NOMO-1 treated with dmso at 0.1 percent for 144 hours (cell line): ENCODE measurements around the gene ITSN1.
"Not testable (repeated sequence)": the region's sequence is repeated elsewhere in the genome, so short reads cannot be mapped to it uniquely, and the experiment has no call there.

Experiments
- DNase-seq: peaks from one replicate; lab custom pipeline; 2025; ENCODE audit not compliant: unreplicated experiment; lab: John Stamatoyannopoulos, UW

ITSN1 gene

DNA sequence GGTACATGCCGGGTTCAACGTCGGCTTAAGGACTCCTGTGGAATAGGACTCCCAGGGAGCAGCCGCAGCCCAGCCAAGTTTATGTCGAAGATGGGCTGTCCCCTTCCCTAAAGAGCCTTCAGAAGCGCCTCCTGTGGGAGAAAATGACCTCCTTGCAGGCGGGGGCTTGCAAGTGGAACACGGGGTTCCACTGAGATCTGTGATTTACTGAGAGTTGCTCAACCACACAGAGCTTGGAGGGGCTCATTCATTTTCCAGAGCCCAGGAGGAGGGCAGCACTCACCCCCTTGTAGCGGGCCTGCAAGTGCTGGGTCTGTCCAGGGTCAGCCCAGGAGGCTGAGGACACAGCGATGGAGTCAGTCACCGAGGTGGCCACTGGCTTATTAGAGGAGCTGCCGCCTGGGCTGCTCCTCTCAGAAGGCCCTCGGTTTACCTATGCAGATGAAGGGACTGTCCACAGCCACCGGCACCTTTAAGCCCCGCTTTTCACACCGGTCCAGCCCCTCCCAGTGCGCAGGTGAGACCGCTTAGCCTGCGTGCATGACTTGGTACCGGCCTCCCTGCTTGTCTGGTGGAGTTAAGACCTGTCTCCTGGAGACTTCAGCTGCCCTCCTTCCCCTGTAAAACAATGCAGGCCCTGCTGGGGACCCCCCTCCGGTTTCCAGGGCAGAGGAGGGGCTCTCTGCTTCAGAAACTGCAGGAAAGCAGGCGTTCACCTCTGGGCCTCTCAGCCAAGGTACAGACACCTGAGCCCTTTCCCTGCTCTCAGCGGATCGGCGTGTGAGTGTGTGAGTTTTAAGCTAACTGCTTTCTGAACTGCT, 215.8 kb downstream of the ITSN1 start:
- no peak for DNase-seq

DNA sequence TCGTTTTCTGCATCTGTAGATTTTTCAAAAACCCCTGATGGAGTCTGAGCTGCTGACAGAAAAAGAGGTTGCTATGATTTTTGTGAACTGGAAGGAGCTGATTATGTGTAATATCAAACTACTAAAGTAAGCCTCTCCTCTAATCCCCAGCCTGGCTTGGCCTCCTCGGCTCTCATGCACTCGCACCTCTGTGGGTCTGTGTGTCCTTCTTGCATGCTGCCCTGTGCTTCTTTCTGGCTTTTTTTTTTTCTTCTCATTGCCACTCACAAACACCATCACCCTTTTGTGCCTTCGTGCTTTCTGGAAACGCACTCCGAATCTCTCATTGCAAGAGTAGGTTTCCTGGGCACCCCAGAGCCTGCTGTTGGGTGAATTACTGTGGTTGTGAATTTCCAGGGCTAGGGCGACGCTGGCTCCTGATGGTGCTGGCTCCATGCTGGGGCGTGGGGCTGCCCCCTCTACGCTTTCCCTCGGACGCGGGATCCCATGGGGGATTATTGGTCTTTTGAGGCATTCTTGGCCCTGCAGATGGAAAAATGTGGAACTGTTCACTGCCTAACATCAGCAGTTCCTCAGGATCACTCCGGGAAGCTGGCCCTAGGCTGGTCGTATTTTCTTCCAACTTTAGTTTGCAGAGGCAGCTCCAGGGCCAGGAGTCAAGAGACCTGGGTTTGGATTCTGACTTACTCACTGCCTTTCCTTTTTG, 216.5 kb downstream of the ITSN1 start:
- no peak for DNase-seq

DNA sequence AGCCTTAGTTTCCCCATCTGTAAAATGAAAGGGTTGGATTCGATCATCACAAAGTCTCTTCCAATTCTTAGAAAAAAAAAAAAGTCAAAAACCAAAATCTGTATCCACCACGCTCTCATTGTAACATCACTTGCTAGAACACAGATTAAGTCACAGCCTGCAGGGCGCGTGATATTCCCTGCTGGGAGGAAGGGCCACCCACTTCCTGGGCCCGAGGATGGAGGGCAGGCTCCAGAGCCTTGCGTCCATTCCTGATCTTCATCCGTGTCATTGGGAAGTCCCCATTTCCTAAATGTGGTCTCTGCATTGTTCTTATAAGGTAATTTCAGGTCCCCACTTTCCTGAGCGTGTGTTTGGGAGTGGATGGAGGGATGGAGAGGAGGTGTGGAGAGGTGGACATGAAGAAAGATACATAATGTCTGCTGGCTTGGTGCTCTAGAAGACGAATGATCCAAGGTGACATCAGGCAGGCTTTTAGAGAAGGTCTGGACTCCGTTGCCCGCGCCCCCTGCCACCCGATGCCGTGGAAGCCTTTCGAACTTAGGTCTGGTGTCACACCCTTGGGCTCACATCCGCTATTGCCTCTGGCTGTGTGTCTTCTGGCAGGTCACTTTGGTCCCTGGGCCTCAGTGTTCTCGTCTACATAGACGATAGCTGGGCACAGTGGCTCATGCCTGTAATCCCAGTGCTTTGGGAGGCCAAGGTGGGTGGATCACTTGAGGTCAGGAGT, 217.2 kb downstream of the ITSN1 start:
- no peak for DNase-seq

DNA sequence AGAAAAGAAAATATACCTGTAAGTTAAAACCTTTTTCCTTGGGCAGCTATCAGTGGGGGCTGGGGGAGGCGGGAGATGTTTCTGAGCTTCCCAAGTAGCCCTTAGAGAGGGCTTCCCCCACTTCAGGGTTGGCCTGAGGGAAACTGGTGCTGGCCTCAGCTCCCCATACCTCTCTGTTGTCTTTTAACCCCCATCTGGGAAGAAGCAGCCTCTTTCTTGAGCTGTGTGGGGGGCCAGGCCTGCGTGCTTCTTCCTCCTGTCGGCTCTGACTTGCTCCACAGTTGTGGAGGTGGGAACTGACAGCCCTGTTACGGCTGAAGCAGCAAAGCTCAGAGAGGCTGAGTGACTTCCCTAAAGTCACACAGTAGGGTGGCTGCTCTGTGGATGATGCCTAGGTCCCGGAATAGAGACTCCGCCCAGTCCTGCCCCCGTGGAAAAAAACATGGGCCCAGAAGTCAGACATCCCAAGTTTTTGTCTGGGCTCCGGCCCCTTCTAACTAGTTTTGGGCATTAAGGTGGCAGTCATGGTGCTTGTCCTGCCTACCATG, 218.1 kb downstream of the ITSN1 start:
- DNase-seq, result no peak

DNA sequence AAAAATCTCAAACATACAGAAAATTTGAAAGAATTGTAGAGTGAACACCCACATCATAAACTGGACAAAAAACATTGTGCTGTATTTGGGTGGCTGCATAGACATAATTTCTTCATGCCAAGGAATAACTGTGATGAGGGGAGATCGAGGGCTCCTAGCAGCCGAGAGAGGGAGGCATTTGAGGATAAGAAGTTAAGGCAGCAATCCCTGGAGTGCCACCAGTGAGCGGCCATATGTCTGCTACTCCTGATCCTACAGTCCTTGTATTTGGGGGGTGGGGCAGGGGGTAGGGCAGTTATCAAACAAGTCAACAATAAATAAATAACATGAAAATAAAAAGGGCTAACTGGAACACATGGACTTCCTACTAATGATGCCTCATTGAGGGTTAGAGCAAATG, 218.8 kb downstream of the ITSN1 start:
- DNase-seq, result no peak

DNA sequence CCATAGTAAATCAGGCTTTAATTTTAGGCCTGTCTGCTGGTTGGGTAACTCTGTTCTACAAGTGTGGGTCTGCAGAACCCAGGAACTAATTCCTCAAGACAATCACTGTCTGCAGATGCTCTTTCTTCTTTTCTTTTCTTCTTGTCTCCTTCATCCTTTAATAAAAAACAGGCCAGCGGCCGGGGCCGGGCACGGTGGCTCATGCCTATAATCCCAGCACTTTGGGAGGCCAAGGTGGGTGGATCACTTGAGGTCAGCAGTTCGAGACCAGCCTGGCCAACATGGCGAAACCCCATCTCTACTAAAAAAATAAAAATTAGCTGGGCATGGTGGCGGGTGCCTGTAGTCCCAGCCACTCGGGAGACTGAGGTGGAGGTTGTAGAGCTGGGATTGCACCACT, 220.9 kb downstream of the ITSN1 start:
- DNase-seq, result not testable (repeated sequence)

DNA sequence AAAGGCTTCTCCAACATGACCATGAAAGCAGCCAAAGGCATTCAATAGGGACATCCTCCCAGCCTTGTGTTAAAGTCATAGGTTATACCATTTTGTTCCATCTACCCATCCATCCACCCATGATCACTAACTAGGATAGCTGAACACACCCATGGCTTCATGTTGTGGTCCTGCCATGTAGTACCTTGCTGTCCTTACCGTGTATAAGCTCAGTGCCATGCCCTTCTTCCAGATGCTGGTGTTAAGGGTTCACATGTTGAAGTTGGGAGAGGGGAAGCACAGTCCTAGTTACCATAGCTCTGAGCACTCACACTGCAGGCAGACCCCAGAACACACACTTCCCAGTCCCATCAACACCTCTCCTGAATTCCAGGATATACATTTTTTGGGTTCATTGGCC, 221.8 kb downstream of the ITSN1 start:
- no peak for DNase-seq

DNA sequence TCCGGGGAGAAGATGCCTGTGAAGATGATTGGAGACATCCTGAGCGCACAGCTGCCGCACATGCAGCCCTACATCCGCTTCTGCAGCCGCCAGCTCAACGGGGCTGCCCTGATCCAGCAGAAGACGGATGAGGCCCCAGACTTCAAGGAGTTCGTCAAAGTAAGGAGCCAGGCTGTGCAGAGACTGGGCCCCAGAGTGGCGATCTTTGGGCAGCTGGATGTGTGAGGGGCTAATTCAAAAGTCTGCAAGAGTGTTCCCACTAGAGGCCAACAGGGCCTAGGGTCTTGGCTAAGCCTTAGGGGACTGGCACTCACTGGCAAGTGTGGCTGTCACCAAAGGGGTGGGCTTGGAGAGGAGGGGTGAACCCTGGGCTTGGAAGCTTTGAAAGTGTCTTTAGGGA, 222.9 kb downstream of the ITSN1 start:
- DNase-seq, result no peak

DNA sequence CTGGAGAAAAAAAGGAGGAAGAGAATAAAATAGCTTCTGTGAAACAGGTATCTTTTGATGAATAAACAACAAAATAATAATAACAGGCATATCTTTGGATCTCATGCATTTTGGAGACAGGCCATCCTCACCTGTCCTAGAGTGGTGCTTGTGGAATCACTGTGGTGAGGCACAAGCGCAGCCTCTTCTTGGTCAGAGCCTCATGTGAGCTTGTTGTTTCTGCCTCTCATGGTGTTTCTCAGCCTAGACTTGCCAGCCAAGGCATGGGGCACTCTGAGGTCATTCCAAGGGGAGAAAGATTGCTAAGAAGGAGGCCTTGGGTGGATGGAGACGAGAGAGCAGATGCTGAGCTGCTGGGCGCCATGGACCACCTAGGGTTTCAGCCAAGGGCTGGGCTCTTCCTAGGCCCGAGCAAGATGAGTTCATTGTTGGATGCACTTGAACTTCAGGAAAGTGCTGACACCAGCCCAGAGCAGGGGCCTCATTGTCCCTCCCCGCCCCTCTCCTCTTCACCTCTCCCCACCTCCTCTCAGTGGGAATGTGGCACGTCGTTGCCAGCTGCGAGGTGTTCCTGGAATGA, 223.8 kb downstream of the ITSN1 start:
- no peak for DNase-seq

DNA sequence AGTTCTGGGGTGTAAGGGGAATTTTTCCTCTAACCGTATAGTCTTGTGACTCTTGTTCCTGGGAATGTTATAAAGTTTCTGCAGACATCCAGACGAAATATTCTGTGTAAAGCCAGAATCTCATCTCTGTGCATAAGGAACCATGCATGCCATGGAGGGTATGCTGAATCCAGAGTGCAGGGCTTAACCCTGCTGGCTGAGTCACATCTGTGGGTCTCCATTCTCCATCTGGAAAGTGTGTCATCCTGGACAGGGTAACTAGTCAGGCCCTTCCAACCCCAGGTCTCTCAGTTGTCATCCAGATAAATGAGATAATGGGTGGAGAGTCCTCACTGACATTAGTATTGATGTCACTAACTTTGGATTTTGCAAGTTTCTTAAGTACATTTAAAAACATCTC, 224.5 kb downstream of the ITSN1 start:
- no peak for DNase-seq

DNA sequence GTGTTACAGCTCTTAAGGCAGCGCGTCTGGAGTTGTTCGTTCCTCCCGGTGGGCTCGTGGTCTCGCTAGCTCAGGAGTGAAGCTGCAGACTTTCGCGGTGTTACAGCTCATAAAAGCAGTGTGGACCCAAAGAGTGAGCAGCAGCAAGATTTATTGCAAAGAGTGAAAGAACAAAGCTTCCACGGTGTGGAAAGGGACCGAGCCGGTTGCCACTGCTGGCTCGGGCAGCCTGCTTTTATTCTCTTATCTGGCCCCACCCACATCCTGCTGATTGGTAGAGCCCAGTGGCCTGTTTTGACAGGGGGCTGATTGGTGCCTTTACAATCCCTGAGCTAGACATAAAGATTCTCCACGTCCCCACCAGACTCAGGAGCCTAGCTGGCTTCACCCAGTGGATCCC, 225.6 kb downstream of the ITSN1 start:
- not testable (repeated sequence) for DNase-seq

DNA sequence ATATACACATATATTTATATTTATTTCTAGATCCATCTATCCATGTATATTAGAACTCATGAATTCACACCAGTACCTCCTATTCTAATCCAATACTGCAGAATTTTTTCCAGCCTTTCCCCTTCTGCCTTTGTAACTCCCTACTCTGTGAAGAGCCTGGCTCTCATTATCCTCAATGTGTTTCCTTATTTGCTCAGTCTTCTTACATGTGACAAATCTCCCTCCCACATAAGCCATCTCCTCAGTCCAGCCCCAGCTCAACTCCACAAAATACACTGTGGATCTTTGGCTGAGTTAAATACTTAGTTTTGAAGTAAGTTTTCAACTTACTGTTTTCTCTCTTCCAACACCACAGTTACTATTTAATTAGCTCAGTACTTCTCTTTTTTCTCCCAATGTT, 227.6 kb downstream of the ITSN1 start:
- DNase-seq, result no peak

DNA sequence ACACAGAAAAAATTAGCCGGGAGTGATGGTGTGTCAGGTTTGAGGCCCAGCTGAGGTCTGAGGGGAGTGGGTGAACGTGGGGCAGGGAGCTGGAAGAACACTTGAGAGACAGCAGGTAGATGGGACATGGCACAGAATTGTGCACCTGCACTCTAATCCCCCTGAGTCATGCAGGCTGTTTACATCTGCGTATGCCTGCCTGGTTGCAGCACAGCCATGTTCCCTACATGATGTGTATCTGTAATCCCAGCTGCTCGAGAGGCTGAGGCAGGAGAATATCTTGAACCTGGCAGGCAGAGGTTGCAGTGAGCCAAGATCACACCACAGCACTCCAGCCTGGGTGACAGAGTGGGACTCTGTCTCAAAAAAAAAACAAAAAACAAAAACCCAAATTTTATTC, 228.5 kb downstream of the ITSN1 start:
- no peak for DNase-seq

DNA sequence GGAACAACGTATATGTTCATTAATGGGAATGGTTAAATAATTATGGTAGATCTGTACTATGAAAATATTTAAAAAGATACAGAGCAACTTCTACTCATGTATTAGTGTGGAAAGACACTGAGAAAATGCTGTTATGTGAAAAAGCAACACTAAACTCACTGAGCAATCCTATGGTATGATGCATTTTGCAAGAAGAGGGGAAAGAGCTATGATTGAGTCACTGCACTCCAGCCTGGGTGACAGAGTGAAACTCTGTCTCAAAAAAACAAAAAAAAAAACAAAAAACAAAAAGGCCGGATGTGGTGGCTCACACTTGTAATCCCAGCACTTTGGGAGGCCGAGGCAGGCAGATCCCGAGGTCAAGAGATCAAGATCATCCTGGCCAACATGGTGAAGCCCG, 228.9 kb downstream of the ITSN1 start:
- DNase-seq, result no peak

DNA sequence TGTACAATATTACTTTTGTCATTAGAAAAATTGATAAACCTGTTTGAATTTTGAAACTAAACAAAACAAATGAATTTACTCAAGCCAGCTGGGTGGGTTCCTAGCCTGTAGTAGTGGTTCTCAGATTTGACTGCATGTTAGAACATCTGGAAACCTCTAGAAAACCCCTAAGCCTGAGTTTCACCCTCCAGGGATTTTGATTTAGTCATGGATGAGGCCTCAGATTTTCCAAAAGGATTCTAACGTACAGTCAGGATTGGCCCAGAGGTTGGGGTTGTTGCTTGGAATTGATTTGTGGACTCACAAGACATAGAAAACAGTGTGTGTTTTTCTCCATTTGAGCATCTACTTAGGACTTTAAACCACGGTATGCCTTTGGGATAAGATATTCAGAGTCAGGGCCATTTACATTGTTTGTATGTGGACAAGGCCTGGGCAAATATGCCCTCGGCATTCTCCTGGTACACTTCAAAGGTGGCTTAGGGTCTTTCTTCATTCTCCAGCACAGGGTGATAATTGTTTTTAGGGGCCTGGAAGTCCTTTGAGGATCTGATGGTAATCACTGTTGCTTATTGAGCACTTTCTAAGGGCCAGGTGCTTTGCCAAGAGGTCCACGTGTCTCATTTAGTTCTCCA, 230.7 kb downstream of the ITSN1 start:
- DNase-seq, result no peak

DNA sequence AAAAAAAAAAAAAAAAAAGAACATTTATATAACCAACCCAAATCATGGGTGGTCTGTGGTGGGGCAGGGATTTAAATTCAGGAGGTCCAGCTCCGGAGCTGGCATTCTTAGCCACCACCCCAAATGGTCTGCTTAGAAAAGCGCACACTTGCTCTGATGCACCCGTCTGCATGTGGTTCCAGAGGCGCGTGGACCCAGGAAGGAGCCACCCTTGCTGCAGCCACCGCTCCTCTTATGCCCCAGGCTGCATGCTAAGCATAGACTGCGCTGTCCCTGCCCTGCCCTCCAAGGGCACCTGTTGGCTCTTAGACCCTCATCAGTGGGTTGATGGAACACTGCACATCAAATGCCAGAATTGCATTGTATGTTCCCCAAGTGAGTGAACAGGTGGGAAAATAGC, 231.9 kb downstream of the ITSN1 start:
- no peak for DNase-seq

DNA sequence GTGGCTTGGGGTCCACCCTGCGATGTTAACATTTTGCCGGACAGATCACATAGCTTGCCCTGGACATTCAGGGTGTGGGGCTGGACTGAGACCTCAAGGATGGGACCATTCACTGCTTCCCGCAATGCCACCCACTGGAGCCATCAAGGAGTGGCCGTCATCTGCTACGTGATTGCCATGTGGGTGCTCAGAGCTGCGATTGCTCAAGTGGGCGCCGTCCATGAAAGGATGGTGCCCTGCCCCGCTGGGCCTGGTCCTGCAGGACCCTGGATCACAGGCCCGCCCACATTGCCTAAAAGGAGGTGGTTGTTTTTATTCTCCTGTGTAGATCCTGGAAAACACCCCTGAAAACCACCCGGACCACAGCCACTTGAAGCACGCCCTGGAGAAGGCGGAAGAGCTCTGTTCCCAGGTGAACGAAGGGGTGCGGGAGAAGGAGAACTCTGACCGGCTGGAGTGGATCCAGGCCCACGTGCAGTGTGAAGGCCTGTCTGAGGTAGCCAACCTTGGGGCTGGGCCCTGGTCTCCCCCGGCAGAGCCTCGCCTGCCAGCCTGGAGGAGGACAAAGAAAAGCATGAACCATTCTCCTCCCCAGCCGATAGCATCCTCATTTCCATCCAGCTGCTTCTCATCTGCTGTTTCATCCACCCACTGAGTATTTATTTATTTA, 232.9 kb downstream of the ITSN1 start:
- DNase-seq, result no peak

DNA sequence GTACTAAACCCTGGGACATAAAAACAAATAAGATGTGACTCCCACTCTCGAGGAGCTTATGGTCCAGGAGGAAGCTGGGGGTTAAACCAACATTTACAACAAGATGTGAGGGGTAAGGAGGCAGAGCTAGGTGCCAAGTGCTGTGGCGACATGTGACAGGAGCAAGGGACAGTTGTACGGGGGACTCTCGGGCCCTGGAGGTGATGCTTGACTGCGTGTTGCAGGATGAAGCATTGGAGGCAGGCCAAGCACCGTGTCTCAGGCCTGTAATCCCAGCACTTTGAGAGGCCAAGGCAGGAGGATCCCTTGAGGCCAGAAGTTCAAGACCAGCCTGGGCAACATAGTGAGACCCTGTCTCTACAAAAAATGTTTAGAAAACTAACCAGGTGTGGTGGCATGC, 236.5 kb downstream of the ITSN1 start:
- no peak for DNase-seq

DNA sequence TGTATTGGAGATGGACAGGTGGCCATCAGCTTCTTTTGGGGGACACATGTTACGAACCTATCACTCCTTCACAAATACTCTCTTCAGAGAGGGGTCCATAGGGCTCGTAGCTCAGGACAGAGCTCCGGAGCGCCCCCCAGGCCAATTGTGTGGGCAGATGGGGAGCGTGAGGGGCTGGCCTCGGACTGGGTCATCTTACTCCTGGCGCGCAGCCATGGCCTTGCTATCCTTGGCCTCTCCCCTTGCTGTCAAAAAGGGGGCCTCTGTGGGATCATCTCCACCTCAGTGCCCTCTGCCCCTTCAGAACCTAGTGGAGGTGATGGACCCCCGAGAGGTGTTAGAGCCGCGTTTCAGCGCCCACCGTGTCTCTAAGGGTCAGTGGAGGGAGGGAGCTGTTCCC, 238.3 kb downstream of the ITSN1 start:
- no peak for DNase-seq

DNA sequence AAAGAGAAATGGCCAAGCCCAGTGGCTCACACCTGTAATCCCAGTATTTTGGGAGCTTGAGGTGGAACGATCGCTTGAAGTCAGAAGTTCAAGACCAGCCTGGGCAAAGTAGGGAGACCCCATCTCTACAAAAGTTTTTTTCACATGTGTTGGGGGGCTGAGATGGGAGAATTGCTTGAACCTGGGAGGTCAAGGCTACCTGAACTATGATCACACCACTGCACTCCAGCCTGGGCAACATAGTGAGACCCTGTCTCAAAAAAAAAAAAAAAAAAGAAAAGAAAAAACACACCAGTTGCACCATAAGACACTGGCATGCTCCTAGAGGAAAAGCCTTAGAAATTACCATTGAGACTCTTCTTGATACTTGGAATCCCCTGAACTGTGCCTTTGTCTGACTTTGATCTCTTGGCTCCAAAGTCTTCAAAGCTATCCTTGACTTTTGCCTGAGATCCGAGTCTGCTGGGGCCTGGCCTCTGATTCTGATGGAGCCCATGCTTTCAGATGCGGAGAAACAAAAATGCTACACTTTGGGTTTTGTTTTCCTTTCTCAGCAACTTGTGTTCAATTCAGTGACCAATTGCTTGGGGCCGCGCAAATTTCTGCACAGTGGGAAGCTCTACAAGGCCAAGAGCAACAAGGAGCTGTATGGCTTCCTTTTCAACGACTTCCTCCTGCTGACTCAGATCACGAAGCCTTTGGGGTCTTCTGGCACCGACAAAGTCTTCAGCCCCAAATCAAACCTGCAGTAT, 239.6 kb downstream of the ITSN1 start:
- DNase-seq, result no peak
